GM21423 (cell line): ENCODE measurements around the gene RASSF4.
A peak's percentile ranks its signal among the peaks of the same experiment; 100 is the strongest.

Source experiments
- ATAC-seq: cut with Tn5 transposase; IDR thresholded peaks from one replicate; pipeline ENCODE4 v1.9.1; 2021; ENCODE audit warnings: mild to moderate bottlenecking, moderate library complexity; ENCODE audit not compliant: unreplicated experiment

RASSF4 gene

GRCh38 chr10:44974628-44975430, 15.2 kb downstream of the RASSF4 start:
- ATAC-seq = peak; percentile 71

DNA sequence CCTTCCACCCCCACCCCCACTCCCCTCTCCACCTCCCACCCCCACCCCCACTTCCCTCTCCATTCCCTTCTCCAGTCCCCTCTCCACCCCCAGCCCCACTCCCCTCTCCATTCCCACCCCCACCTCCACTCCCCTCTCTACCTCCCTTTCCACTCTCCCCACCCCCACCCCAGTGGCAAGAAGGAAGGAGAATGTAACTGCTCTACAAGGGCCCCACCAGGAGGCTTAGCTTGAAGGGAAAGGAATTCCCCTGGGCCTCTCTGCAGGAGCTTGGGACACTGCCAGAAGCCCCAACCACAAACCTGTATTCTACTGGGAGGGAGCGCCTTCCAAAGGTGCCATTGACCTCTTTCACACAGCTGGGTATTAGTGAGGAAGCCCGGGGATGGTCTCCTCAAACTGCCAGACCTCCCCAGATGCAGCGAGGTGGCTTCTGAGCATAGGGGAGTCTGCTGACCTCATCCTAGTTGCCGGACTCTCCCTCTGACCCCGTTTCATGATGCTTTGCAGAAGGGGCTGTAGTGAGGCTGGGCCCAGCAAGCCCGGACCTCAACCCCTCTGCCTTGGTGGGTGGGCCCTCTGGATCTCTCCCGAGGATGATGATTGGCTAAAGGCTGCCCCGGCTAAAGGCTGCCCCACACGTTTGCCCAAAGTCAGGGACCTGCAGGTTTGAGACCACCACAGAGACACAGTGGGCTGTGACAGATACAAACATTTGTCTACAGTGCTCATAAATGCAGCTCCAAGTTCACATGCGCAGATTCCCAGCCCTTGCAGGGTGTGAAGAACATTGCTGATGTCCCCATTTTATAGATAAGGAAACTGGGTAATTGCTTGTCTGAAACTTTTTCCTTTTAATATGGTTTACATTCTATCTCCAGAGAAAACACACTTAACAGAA, 16.1 kb downstream of the RASSF4 start:
- no peak for ATAC-seq

- no peak for ATAC-seq
Measured at GRCh38 chr10:44976352-44977198, 17.0 kb downstream of the RASSF4 start.

GRCh38 chr10:44977287-44978212, 17.9 kb downstream of the RASSF4 start:
- ATAC-seq = no peak

DNA sequence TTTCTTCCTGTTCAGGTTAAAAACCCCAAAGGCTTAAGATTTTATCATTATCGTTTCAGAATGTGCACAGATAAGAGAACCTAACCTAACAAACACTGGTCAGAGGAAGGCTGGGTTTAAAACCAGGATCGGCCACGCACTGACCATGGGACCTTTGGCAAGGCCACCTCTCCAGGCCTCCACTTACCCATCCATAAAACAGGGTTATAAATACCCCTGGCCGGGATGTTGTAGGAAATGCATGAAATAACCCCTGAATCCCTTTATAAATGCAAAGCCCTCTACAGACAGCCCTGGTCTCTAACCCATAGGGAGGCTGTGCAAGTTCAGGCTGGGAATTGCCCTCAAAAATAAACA, 18.6 kb downstream of the RASSF4 start:
- ATAC-seq = no peak

DNA sequence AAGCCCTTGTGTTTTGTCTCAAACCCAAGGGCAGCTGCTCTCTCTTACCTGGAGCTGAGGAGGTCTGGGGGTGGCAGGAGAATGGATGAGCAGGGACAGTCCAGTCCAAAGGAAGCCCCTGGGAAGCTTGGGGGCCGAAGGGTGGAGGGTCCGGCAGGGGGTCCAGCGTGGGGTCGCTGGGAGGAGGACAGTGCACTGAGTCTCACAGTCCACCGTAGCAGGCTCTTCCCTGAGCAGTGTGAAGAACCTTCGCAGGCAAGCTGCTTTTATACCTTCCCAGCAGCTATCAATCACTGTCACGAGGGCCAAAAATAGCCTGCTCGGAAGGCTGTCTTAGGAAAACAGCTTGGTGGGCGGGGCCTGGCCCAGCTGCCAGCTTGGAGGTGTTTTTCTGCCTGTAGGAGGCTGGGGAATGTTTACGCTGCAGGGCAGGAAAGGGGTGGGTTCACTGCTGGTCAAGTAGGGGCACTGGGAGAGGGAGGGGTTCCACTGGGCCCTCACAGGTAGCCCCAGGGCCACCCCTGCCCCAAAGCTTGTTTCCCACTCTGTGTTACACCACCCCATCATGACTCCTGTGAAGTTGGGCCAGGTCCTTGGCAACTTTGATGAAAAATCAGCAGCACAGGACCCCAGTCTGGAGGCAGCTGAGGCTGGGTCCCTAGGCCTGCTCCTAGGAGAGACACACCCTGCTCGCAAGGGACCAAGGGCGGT, 19.1 kb downstream of the RASSF4 start, which contains the start of gene DEPP1:
TSS of gene DEPP1 (minus strand) at position 240 of the 711 bp plus-strand sequence. CDS start 779 bp downstream, outside the sequence.
- peak; percentile 28 for ATAC-seq

- no peak for ATAC-seq
Measured at GRCh38 chr10:44979281-44980191, 19.9 kb downstream of the RASSF4 start.

DNA sequence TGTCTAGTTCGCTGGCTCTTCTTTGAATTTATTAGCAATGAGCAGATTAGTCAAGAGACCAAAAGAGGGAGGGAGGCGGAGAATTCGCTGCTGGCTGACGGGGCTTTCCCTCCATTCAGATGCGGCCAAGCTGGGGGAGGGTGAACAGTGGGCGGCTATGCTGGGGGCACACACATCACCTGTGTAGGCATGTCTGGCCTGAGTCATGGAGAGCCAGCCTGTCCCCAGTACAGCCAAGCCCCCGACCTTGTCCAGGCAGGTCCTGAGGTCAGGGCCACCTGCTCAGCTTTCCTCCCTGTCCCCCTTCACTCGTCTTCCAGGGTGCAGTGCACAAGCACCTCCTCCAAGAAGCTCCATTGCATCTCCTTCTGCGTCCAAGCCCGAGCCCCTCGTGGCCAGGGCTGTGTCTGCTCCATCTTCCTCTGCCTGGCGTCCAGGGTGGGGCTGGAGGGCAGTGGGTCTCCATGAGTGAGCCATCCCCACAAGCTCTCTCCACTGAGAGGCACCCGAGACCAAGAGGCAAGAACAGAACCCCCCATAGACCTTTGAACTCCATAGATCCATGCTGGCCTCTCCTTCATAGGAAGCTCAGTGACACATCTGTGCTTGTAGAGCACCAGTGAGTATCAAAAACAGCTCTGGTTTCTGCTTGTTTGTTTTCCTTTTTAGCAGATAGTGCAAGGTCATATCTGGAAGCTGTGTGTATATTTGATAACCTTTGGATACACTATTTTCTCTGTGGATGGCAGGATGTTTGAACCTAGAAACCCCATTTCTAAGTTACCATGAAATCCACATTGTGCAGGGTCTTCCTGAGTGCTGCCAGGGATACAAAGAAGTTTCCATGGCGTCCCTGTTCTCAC, 20.9 kb downstream of the RASSF4 start:
- ATAC-seq = no peak

DNA sequence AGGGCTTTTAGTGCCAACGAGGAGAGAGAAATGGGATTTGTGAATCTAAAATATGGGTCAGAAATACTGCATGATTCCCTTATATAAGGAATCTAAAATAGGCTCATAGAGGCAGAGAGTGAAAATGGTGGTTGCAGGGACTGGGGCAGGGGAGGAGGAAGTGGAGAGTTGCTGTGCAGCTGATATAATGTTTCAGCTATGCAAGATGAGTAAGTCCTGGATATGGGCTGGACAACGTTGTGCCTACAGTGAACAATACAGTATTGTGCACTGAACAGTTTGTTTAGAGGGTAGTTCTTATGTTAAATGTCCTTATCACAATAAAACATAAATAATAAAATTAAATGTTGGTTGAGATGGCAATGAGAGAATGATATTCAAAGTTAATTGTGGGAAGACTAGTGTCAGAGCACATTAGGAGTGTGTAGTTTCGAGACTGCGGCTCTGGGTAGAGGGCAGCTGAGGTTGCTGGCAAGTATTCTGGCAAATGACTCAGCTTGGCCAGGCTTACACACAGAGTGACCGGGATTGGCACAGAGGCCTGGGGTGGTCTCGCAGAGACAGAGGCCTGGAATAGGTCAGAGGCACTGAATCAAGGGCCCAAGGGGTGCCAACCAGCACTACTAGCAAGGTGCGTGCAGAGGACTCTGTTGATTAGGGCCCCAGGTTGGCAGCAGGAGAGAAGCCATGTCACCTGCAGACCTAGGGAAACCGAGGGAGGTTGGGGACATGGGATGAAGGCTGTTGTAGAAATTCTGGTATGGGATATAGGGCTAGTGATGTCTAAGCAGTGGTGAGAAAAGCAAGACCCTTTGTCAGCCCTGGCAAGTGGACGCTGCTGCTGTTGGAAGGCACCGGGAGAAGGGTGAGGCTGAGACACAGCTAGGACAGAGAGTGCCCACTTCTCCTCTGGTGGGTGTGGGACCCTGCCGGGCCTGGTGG, 21.8 kb downstream of the RASSF4 start:
- peak; percentile 45 for ATAC-seq

GRCh38 chr10:44982114-44982460, 22.5 kb downstream of the RASSF4 start:
- ATAC-seq = no peak

GRCh38 chr10:44982496-44982895, 22.9 kb downstream of the RASSF4 start:
- no peak for ATAC-seq

GRCh38 chr10:44983066-44983894, 23.7 kb downstream of the RASSF4 start:
- no peak for ATAC-seq

- no peak for ATAC-seq
Measured at GRCh38 chr10:44983895-44984278, 24.3 kb downstream of the RASSF4 start.

- ATAC-seq = no peak
Measured at GRCh38 chr10:44984671-44985101, 25.1 kb downstream of the RASSF4 start.

DNA sequence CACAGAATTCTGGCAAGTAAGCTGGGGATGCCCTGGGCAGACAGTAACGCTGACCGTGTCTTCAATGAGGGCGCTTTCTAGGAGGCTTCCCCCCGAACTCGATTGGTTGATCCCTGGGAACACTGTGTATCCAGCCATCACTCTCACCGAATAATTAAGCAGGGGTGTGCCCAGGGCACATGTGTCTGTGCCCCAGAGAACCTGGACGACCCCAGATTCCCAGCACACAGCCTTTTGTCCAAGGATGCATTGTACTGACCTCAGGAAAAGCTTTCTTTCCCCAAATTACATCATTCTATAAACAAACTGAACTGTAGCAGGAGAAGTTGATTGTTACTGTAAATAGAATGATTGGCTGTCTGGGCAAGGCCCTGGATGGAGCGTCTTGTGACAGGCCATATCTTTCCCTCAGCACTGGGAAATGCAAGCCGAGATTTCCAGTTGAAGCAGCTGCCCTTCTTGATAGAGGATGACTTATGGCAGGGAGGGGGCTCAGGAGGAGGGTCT, 25.6 kb downstream of the RASSF4 start:
- ATAC-seq = no peak
